GDM1 (cell line): Measurements from ENCODE around the gene CPN1.

ENCODE experiments used
- DNase-seq: peaks from one replicate; lab custom pipeline; 2025; lab: John Stamatoyannopoulos, UW

The CPN1 gene

DNA sequence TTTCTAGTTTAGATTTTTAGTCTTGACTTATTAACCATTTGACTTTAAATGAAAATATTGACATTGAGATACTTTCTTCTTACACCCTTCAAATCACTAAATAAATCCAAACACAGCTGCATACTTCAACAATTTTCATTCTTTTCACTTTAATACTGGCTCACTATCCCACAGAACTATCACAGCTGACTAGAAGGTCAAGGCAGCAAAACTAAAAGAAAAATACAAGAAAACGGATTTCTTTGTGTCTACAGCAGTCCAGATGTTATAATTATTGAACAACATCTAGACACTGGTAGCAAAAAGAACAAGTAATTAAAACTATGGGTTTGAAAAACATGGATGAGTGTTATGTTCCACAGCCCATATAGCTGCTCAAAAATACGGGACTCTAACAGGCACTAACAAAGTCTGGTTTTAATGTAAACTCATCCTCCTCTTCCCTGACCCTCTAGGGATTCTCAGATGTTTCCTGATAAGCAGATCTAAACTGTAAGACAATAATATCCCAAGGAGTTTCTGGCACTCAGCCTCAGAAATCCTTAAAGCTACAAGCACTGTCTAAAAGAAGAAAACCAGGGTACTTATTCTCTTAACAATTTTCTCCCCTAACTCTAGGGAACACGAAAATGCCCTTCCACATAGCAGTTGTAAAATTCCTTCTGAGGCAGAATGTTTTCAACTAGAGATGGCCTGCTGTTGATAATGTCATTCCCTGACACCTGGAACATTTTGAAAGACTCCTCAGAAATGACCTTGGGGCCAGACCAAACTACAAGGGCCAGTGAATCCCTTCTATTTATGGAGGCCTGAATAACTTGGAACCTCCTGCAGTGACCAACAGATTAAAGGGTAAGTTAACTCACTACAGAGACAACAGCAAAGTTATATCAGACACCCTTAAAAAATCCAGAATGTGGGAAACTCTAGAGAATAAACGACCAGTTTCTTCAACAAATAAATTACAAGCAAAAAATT is 84.7 kb downstream of the CPN1 start:
- no peak for DNase-seq

DNA sequence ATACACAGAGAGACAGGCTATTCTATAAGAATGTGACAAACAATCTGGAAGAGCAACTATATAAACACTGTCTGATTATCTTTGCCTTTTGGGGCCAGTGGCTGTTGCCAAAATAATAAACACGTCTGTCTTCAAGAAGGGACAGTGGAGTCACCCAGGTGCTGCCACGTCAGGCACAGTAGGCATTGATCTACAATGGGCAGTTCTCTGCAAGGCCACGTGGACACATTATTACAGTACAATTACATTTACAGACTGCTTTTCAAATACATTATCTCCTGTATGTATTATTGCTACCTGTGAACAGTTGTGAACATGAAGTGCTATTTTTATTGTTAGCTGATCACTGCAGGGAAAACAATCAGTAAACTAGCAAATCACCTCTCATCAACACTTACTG is 86.0 kb downstream of the CPN1 start:
- no peak for DNase-seq

GRCh38 chr10:99995269-99995668 is 86.4 kb downstream of the CPN1 start:
- DNase-seq: no peak

DNA sequence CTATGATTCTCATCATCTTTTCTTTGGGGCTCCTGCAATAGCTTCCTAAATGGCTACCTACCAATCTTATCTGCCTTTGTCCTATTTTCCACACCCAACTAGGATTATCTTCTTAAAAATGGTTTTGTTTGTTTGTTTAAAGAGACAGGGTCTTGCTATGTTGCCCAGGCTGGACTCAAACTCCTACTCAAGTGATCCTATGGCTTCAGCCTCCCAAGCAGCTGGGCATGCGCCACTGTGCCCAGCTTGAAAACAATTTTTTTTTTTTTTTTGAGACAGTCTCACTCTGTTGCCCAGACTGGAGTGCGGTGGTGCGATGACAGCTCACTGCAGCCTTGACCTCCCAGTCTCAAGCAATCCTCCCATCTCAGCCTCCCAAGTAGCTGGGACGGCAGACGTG is 86.9 kb downstream of the CPN1 start:
- no peak for DNase-seq

- peak; percentile 80 for DNase-seq
Observed at GRCh38 chr10:99993701-99994689, 87.7 kb downstream of the CPN1 start.
